Astrocyte of the cerebellum (primary cell): ENCODE data around the gene KIAA1210.

Experiments used
- DNase-seq: peaks from one replicate; pipeline ENCODE4 v3.0.0-alpha.2; 2011; ENCODE audit warnings: low read depth
- H3K4me3 ChIP-seq: 2 replicates; pipeline ENCODE4 v1.5.1; 2011; ENCODE audit warnings: mild to moderate bottlenecking, low read depth, low read length, moderate library complexity
- in situ Hi-C: cut with HindIII; loops from 2 replicates; pipeline ENCODE4 v1.10.0; 2017; ENCODE audit warnings: low sequenced_read_pairs
- TF ChIP-seq, protein P1 (sequence below): IDR thresholded peaks from 2 replicates; pipeline ENCODE4 v1.5.1; 2012; ENCODE audit warnings: low read length, low read depth, moderate library complexity, mild to moderate bottlenecking; ENCODE audit errors: missing control alignments

Gene KIAA1210

DNA sequence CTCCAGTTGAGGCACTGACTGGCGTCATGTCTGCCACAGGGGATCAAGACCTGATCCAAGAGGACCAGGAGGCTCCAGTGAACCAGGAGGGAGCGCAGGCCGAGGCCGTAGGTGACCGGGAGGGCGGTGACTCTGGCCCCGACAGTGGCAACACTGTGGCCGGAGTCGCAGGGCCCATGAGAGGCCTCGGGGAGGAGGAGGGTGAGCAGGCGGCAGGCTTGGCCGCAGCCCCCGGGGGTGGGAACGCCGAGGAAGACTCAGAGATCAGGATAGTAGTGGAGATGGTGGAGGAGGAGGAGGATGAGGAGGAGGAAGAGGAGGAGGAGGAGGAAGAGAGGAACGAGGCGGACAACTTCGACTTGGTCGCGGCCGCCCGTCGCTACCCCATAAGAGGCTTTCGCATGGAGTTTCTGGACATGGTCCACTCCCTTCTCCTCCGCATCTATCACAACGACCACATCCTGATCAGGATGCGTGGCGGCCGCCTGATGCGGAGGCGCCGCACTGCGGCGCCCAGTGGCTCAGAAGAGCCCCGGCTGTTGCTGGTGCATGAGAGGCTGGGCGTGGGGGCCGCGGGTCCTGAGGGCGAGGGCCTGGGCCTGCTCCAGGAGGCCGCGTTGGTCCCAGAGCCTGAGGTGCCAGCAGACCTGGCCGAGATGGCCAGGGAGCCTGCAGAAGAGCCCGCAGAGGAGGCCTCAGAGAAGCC, 54.3 kb downstream of the KIAA1210 start:
- in situ Hi-C loops = no loop called here
- no peak for DNase-seq
- TF ChIP-seq, protein P1, sequence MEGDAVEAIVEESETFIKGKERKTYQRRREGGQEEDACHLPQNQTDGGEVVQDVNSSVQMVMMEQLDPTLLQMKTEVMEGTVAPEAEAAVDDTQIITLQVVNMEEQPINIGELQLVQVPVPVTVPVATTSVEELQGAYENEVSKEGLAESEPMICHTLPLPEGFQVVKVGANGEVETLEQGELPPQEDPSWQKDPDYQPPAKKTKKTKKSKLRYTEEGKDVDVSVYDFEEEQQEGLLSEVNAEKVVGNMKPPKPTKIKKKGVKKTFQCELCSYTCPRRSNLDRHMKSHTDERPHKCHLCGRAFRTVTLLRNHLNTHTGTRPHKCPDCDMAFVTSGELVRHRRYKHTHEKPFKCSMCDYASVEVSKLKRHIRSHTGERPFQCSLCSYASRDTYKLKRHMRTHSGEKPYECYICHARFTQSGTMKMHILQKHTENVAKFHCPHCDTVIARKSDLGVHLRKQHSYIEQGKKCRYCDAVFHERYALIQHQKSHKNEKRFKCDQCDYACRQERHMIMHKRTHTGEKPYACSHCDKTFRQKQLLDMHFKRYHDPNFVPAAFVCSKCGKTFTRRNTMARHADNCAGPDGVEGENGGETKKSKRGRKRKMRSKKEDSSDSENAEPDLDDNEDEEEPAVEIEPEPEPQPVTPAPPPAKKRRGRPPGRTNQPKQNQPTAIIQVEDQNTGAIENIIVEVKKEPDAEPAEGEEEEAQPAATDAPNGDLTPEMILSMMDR = no peak
- no peak overlapping the region for H3K4me3 ChIP-seq

DNA sequence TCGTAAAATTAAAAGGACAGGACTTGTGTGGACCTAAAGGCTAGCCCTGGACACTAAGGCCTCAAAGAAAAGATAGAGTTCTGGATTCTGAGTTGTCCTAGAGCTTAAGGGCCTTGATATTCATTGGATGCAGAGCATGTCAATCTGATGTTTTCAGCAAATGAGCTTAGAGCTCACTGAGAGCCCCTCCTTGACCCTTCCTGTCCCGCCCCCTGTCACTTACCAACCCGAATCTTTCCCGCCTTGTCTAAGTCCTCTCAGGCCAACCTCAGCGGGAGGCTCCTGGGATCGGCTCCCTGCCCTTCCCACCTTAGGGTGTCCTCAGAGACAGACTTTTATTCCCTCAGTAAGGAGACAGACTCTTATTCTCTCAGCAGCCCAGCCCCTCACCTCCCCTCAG, 54.9 kb downstream of the KIAA1210 start, which contains the start of gene CT47C1:
CT47C1 (plus strand) TSS at position 250 of the 400 bp plus-strand sequence. CDS start 233 bp downstream, outside the sequence.
- no peak within 1 kb of the TSS for H3K4me3 ChIP-seq
- in situ Hi-C loops = no loop called here

DNA sequence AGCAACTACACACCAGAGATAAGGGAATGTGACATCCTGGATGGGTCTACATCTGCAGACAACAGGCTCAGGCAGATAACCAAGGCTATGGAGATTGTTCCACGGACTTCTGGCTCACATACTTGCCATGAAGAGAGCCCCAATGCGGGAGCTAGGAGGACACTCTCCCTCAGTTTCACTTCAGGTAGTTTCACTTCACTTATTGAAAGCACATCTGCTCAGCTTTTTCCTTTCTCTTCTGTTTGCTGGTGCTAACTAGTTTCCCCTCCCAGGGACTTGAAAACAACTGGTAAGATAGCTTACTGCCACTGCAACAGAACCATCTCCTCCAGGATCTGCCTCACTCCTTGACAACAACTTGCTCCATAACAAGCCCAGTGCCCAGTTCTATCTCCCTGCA, 56.2 kb downstream of the KIAA1210 start:
- in situ Hi-C loops = no loop called here
- TF ChIP-seq, protein P1 = no peak

More for the DNA sequence above, 54.9 kb downstream of the KIAA1210 start, which contains the start of gene CT47C1:
- TF ChIP-seq, protein P1 = no peak
- DNase-seq = no peak

DNA sequence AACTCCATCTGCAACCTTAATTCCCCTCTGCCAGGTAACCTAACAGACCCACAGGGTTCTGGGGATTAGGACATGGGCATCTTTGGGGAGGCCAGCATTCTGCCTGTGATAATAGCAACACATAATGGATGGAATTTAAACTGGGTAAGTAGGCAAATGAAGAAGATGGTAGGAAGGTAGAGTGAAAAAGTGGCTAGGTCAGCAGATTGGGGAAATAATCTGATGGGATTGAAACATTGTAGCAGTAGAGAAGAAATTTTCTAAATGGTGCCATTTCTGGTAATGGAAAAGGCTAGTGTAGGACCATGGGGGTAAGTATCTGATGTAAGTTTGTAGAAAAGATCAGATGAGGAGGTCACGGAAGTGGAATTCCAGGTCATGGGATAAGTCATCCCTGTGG, 57.9 kb downstream of the KIAA1210 start:
- in situ Hi-C loops = no loop called here
- TF ChIP-seq, protein P1 = no peak
- no peak for DNase-seq
- no peak overlapping the region for H3K4me3 ChIP-seq

More for the DNA sequence above, 56.2 kb downstream of the KIAA1210 start:
- H3K4me3 ChIP-seq = no peak overlapping the region
- no peak for DNase-seq

DNA sequence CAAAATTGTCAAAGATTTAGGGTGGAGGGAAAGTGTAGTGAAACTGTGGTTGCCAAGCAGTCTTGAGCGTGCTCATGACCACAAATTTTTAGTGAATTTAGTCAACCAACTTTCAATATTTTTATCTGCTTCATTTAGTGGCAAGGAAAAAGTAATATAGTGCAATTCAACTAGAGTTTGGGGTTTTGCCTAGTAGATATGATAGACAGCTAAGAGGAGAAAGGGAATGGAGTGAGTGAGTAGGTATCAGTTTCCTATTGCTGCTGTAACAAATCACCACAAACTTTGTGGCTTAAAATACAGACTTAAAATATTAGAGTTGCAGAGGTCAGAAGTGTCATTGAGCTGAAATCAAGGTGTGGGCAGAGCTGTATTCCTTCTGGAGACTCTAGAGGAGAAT, 58.5 kb downstream of the KIAA1210 start:
- H3K4me3 ChIP-seq = no peak overlapping the region
- DNase-seq = no peak
- TF ChIP-seq, protein P1 = no peak
- in situ Hi-C loops = no loop called here

DNA sequence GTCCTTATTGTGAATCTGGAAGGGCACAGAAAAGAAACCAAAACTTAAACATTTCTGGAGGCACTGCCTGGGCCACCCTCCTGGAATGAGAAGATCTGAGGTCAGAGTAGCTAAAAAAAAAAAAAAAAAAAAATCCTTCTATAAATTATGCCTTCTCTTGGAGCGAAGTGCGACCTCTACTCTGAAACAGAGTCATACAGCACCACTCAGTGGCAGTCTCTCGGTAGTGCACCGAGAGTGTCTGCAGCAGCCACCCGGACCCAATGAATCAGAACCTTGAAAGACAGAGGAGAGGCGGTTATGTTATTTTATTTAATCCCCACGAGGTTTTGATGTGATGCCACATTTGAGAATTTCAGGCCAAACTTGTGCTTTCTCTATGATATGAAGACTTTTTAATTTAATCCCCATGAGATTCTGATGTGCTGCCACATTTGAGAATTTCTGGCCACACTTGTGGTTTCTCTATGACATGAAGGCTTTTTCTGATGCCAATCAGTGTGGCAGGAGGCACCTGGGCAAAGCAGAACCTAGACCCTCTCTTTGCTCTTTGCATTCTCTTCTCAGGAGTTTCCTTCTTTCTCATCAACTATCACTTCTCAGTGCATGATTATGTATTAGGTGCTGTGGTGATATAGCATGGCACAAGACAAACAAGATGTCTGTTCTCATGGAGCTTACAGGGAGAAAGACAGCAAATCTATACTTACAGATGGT, 60.4 kb downstream of the KIAA1210 start:
- in situ Hi-C loops = no loop called here
- TF ChIP-seq, protein P1 = peak; percentile 68
- DNase-seq = peak; percentile 16
- no peak overlapping the region for H3K4me3 ChIP-seq
